GM19240 (cell line): ENCODE measurements around the gene G6PC1.
"Not testable (repeated sequence)": the region's sequence is repeated elsewhere in the genome, so short reads cannot be mapped to it uniquely, and the experiment has no call there.

Experiments used
- DNase-seq: peaks from one replicate; pipeline ENCODE4 v3.0.0; 2011; ENCODE audit warnings: low spot score; ENCODE audit not compliant: insufficient read length

The G6PC1 gene

GRCh38 chr17:42901535-42902229, 1.1 kb downstream of the G6PC1 start:
- no peak for DNase-seq

DNA sequence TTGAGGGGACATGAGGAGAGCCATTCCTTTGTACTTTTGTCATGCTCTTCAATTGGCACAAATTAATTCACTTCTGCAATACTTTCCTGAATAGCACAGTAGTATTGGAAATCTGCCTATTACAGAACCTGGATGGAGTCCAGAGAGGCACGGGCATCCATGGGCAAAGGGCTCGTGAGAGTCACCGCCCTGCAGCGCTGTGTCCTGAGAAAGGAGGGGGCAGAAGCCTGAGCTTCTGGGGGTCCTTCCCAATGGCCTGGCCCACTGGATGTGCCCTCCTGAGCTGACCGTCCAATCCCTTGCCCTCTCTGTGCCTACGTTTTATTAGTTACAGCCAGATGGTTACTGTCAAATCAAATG, 3.5 kb downstream of the G6PC1 start:
- no peak for DNase-seq

DNA sequence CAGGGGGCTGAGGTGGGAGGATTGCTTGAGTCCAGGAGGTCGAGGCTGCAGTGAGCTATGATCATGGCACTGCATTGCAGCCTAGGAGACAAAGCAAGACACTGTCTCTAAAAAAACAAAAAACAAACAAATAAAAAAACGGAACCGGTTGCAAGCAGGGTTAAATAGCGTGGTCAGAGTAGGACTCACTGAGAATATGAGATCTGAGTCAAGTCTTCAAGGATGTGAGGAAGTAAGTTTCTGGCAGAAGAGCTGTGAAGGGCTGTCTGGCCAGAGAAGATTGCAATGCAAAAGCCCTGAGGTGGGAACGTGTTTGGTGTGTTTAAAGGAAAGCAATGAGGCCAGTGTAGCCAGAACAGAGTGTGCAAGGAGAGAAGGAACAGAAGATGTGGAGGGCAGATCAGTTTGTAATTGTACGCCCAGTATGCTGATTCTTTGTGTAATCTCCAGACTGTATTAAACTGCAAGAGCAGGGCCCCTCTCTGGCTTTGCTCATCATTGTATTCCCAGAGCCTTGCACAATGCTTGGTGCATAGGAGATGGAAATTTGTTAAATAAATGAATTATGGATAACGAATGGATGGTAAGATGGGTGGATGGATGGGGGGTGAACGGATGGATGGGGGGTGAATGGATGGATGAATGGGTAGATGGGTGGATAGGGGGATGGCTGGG, 6.3 kb downstream of the G6PC1 start:
- DNase-seq = no peak

GRCh38 chr17:42908872-42909700, 8.5 kb downstream of the G6PC1 start:
- DNase-seq = no peak

GRCh38 chr17:42913522-42913921, 12.9 kb downstream of the G6PC1 start:
- no peak for DNase-seq

GRCh38 chr17:42913981-42914617, 13.5 kb downstream of the G6PC1 start:
- no peak for DNase-seq

- not testable (repeated sequence) for DNase-seq
Measured at GRCh38 chr17:42915288-42915687, 14.7 kb downstream of the G6PC1 start.

GRCh38 chr17:42916388-42917235, 16.0 kb downstream of the G6PC1 start:
- not testable (repeated sequence) for DNase-seq

GRCh38 chr17:42917236-42917603, 16.6 kb downstream of the G6PC1 start:
- no peak for DNase-seq

- no peak for DNase-seq
Measured at GRCh38 chr17:42918902-42919521, 18.4 kb downstream of the G6PC1 start.

DNA sequence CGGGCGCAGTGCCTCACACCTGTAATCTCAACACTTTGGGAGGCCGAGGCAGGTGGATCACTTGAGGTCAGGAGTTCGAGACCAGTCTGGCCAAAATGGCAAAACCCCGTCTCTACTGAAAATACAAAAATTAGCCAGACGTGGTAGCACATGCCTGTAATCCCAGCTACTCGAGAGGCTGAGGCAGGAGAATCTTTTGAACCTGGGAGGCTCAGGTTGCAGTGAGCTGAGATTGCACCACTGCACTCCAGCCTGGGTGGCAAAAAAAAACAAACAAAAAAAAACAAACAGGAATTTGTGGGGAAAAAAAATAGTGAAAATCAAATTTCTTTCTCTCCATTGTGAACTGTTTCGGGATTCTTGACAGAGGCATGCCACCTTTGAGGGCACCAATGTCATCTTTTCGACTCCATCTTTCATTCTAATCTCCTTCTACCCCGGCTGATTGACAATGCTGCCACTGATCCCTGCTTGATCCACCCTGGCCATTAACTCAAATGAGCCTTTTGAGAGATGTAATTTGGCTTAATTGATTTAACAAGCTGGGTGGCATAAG, 19.0 kb downstream of the G6PC1 start:
- DNase-seq = not testable (repeated sequence)

GRCh38 chr17:42920106-42920900, 19.7 kb downstream of the G6PC1 start:
- DNase-seq = no peak

DNA sequence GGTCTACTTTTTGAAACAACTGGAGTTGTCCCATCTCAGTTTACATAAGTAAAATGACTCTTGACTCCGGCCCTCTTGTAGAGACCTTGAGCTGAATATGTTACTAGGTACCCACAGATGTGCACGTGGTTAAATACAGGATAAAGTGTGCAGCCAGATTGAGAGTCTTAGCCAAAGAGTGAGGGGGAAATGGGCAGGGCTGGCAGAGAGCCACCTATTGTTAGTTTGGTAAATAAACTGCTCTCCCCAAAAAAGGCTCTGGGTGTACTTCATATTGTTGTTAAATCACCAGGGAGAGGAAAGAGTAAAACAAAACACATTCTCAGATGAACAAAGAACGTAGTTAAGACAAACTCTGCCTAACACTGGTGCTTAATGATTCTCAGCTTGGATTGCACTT, 20.3 kb downstream of the G6PC1 start:
- no peak for DNase-seq

- no peak for DNase-seq
Measured at GRCh38 chr17:42922294-42922693, 21.7 kb downstream of the G6PC1 start.

- DNase-seq = not testable (repeated sequence)
Measured at GRCh38 chr17:42923472-42923871, 22.9 kb downstream of the G6PC1 start.

GRCh38 chr17:42924891-42925290, 24.3 kb downstream of the G6PC1 start:
- DNase-seq = no peak

GRCh38 chr17:42928714-42929496, 28.3 kb downstream of the G6PC1 start:
- peak; percentile 45 for DNase-seq

DNA sequence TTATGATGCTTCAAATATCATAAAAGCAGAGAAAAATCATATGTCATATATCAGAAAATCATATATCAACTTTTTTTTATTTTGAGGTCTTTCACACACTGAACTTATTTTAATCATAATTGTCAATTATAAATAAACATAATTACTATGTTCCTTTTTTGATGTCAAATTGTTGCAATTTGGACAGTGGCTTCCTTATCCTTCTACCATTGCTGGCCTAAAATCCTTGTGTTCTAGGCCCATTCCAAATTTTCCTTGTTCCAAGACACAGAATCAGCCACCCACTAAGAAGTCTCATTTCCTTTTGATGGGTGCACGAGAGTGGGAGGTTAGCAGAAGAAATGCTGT, 28.9 kb downstream of the G6PC1 start:
- DNase-seq = no peak
